ENCODE measurements around the gene TAX1BP1. TPM values are rescaled to one million over a fixed set of nuclear protein-coding genes. Genes with fewer than 3 reads are reported as not detected.

The TAX1BP1 gene
- total and polyA plus RNA-seq, 2 of the 13 experiments (the other 11 are each of a cell fraction or from before 2014, with no cell fraction given): 95.2 to 98.9 TPM

DNA sequence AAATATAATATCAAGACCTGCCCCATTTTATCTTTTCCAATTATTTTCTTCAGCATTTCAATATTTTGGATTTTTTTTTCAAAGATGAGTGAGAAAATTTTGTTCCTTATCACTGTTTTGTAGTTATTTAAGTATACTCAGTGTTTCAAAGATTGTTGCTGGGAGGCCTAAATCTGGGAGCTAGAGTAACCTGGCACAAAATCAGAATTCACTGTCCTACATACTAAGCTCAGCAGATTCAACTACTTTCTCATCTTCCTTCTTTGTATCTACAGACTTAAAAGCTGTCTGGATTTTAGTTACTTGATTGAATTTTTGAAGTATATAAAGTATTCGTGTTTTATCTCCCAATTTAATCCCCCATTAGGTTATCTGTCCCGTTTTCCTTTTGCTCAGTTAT lies 85.9 kb downstream of the TAX1BP1 start:
- DNase-seq (ENCODE audit: low spot score) (no peak), FAIRE-seq (no peak), ATAC-seq (no peak)
- in situ Hi-C loops (cut with HindIII; ENCODE audit: extremely low pct_ligation_motif_present, low pct_unique_long_range_greater_than_20kb) (no loop called here), intact Hi-C loops (cut with micrococcal nuclease; ENCODE audit: unreplicated experiment) (no loop called here)
- H2AFZ ChIP-seq (ENCODE audit: low read length): no peak overlapping the region
- H3K36me3 ChIP-seq (replicated peaks in 1 of 2; ENCODE audit: control insufficient read depth in 1 of 2, insufficient read depth in 2 of 2, low read length in 2 of 2): peaks cover 0 to 21% of the 10 kb centered on the region in 2 experiments; a peak in 2 of 5 replicates
- WGBS (ENCODE audit: low lambda C conversion rate): 96% methylated on average over 2 of the region's 2 CpGs
- no peaks in the 10 kb centered on the region for H3K79me2 ChIP-seq (ENCODE audit: insufficient read depth, low read length)
- H3K9ac ChIP-seq (ENCODE audit: insufficient read depth, low read depth, low read length): no peak overlapping the region
- POLR2A ChIA-PET: no interaction called here
- H3K4me1 ChIP-seq (ENCODE audit: insufficient read depth, low read length): no peaks in the 10 kb centered on the region
- CTCF ChIA-PET (ENCODE audit: low intra/inter-chr PET ratio, low total read pairs): no interaction called here
- H3K27me3 ChIP-seq (ENCODE audit: control insufficient read depth in 1 of 2, insufficient read depth in 2 of 2, low read length in 2 of 2): no peaks in the 10 kb centered on the region
- H3K9me3 ChIP-seq (ENCODE audit: low read length): no peaks in the 10 kb centered on the region
- H4K20me1 ChIP-seq (ENCODE audit: insufficient read depth, low read length): no peaks in the 10 kb centered on the region
- no peak overlapping the region for H3K27ac ChIP-seq (ENCODE audit: extremely low read length, insufficient read depth, low read length)
- H3K4me2 ChIP-seq (ENCODE audit: low read depth, low read length): no peak overlapping the region
- no peak overlapping the region for H3K4me3 ChIP-seq (replicated peaks in 1 of 3; ENCODE audit: insufficient read depth in 1 of 3, low read depth in 2 of 3, low read length in 3 of 3)
- BruUV-seq (replicated peaks): no TSS peak
- TF ChIP-seq, protein P1, sequence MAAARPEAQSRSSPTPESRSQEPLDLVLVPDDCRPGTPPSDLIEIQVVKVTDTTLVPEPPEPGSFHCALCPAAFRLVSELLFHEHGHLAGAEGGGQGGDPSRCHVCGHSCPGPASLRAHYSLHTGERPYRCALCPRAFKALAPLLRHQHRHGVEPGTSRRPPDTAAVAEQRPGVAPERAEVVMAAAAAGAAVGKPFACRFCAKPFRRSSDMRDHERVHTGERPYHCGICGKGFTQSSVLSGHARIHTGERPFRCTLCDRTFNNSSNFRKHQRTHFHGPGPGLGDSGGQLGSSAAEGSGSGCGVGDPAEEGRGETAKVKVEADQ (CRISPR knock-in tag; IDR thresholded peaks at IDR 0.05; ENCODE audit: borderline replicate concordance): no peak
- TF ChIP-seq CENPT (CRISPR knock-in tag; IDR thresholded peaks at IDR 0.05; ENCODE audit: low read depth) (no peak), ZNF605 (CRISPR knock-in tag; IDR thresholded peaks at IDR 0.05) (no peak), ZNF598 (CRISPR knock-in tag; IDR thresholded peaks at IDR 0.05; ENCODE audit: borderline replicate concordance) (no peak), ZFP62 (CRISPR knock-in tag; IDR thresholded peaks at IDR 0.05) (no peak), ZFP41 (CRISPR knock-in tag; IDR thresholded peaks at IDR 0.05; ENCODE audit: borderline replicate concordance) (no peak), ZNF782 (CRISPR knock-in tag; IDR thresholded peaks at IDR 0.05; ENCODE audit: borderline replicate concordance) (no peak), TGIF2 (CRISPR knock-in tag; IDR thresholded peaks at IDR 0.05) (no peak), ZNF441 (CRISPR knock-in tag; IDR thresholded peaks at IDR 0.05; ENCODE audit: borderline replicate concordance) (no peak), ZNF3 (CRISPR knock-in tag; IDR thresholded peaks at IDR 0.05) (no peak), ZBTB21 (CRISPR knock-in tag; IDR thresholded peaks at IDR 0.05) (no peak), TRIM24 (CRISPR knock-in tag; IDR thresholded peaks at IDR 0.05) (no peak), ZKSCAN1 (IDR thresholded peaks at IDR 0.05; ENCODE audit: low read length) (no peak)
- TF ChIP-seq, protein P2, sequence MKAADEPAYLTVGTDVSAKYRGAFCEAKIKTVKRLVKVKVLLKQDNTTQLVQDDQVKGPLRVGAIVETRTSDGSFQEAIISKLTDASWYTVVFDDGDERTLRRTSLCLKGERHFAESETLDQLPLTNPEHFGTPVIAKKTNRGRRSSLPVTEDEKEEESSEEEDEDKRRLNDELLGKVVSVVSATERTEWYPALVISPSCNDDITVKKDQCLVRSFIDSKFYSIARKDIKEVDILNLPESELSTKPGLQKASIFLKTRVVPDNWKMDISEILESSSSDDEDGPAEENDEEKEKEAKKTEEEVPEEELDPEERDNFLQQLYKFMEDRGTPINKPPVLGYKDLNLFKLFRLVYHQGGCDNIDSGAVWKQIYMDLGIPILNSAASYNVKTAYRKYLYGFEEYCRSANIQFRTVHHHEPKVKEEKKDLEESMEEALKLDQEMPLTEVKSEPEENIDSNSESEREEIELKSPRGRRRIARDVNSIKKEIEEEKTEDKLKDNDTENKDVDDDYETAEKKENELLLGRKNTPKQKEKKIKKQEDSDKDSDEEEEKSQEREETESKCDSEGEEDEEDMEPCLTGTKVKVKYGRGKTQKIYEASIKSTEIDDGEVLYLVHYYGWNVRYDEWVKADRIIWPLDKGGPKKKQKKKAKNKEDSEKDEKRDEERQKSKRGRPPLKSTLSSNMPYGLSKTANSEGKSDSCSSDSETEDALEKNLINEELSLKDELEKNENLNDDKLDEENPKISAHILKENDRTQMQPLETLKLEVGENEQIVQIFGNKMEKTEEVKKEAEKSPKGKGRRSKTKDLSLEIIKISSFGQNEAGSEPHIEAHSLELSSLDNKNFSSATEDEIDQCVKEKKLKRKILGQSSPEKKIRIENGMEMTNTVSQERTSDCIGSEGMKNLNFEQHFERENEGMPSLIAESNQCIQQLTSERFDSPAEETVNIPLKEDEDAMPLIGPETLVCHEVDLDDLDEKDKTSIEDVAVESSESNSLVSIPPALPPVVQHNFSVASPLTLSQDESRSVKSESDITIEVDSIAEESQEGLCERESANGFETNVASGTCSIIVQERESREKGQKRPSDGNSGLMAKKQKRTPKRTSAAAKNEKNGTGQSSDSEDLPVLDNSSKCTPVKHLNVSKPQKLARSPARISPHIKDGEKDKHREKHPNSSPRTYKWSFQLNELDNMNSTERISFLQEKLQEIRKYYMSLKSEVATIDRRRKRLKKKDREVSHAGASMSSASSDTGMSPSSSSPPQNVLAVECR (CRISPR knock-in tag; IDR thresholded peaks at IDR 0.05; ENCODE audit: borderline replicate concordance): no peak
- TF ChIP-seq, protein P3, sequence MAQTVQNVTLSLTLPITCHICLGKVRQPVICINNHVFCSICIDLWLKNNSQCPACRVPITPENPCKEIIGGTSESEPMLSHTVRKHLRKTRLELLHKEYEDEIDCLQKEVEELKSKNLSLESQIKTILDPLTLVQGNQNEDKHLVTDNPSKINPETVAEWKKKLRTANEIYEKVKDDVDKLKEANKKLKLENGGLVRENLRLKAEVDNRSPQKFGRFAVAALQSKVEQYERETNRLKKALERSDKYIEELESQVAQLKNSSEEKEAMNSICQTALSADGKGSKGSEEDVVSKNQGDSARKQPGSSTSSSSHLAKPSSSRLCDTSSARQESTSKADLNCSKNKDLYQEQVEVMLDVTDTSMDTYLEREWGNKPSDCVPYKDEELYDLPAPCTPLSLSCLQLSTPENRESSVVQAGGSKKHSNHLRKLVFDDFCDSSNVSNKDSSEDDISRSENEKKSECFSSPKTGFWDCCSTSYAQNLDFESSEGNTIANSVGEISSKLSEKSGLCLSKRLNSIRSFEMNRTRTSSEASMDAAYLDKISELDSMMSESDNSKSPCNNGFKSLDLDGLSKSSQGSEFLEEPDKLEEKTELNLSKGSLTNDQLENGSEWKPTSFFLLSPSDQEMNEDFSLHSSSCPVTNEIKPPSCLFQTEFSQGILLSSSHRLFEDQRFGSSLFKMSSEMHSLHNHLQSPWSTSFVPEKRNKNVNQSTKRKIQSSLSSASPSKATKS (CRISPR knock-in tag; IDR thresholded peaks at IDR 0.05): no peak
- TF ChIP-seq, protein P4, sequence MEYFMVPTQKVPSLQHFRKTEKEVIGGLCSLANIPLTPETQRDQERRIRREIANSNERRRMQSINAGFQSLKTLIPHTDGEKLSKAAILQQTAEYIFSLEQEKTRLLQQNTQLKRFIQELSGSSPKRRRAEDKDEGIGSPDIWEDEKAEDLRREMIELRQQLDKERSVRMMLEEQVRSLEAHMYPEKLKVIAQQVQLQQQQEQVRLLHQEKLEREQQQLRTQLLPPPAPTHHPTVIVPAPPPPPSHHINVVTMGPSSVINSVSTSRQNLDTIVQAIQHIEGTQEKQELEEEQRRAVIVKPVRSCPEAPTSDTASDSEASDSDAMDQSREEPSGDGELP (IDR thresholded peaks at IDR 0.05; ENCODE audit: borderline replicate concordance, low read depth): no peak
- TF ChIP-seq, protein P5, sequence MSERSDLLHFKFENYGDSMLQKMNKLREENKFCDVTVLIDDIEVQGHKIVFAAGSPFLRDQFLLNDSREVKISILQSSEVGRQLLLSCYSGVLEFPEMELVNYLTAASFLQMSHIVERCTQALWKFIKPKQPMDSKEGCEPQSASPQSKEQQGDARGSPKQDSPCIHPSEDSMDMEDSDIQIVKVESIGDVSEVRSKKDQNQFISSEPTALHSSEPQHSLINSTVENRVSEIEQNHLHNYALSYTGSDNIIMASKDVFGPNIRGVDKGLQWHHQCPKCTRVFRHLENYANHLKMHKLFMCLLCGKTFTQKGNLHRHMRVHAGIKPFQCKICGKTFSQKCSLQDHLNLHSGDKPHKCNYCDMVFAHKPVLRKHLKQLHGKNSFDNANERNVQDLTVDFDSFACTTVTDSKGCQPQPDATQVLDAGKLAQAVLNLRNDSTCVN (CRISPR knock-in tag; IDR thresholded peaks at IDR 0.05; ENCODE audit: borderline replicate concordance): no peak
